HT1080 (cell line): ENCODE measurements around the gene FUBP3. TPM values are rescaled to one million over a fixed set of nuclear protein-coding genes. Genes with fewer than 3 reads are reported as not detected.
"Not testable (repeated sequence)": the region's sequence is repeated elsewhere in the genome, so short reads cannot be mapped to it uniquely, and the experiment has no call there.

Experiments
- DNase-seq: peaks from one replicate; pipeline ENCODE4 v3.0.0-alpha.2; 2015; ENCODE audit warnings: low read depth
- total RNA-seq: library from RNA; depleted of rRNA; stranded (reverse); fragments of >200 nt; shearing (Covaris generic); gene quantifications from 2 replicates; pipeline ENCODE4 v1.2.3, GENCODE V29; 2014

FUBP3 gene
- total RNA-seq, 1 experiment from 2014 or later: 113 TPM

DNA sequence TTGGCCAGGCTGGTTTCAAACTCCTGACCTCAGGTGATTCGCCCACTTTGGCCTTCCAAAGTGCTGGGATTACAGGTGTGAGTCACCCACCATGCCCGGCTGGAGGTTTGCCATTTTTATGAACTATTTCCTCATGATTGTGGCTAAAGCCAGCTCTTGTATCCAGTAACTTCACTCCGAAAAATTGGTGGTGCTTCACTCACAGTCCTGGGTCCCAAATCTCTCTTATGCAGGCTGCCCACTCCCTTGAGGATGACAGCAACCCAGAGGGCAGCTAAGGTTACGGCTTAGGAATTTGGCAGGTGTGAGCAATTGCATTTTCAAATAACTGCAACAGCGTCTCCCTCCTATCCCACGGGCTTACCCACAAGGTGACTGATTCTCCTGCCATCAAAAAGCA is 23.4 kb upstream of the FUBP3 start:
- DNase-seq: peak; percentile 56

DNA sequence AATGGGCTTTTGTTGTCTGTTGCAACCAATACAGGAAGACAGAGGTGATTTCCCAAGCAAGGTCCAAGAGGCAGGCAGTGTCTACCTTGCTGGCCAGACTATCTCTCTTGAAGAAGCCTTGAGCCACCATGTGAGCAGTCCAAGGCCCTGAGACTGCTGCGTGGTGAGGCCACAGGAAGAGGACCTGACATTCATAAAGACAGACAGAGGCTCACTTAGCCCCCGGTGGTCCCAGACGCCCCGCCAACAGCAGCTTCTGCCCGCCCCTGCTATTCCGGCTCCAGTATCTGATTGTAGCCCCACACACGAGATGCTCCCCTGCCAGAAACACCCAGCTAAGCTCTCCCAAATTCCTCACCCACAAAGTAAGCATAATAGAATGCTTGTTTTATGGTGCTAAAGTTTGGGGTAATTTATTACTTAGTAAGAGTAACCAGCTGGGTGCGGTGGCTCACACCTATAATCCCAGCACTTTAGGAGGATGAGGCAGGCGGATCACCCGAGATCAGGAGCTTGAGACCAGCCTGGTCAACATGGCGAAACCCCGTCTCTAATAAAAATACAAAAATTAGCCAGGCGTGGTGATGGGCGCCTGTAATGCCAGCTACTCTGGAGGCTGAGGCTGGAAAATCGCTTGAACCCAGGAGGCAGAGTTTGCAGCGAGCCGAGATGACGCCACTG is 22.8 kb upstream of the FUBP3 start:
- no peak for DNase-seq

DNA sequence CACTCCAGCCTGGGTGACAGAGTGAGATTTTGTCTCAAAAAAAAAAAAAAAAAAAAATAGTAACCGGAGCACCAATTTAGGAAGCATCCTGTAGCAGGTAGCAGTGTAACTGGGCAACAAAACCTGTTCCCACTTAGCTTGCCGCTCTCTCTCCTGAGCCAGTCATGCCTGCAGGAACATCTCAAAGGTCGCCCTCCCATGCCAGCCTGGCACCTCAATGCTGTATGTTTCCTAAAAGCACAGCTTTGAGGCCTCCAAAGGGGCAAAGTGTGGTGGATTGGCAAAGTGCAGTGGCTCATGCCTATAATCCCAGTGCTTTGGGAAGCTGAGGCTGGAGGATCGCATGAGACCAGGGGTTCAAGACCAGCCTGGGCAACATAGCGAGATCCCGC is 22.3 kb upstream of the FUBP3 start:
- no peak for DNase-seq

DNA sequence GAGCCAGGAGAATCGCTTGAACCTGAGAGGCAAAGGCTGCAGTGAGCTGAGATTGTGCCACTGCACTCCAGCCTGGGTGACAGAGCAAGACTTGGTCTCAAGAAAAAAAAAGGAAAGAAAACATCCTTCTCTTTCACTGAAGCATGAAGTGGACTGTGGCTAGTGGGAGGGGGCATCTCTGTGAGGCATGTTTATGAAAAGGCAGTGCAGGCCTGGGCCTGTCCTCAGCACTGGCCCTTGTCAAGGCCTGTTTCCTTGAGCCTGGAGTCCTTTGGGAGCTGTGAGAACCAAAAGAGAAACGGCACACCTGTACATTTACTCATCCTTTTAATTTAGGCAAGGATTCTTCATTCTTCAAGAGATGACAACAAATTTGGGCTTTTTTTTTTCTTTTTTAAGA is 18.3 kb upstream of the FUBP3 start:
- no peak for DNase-seq

DNA sequence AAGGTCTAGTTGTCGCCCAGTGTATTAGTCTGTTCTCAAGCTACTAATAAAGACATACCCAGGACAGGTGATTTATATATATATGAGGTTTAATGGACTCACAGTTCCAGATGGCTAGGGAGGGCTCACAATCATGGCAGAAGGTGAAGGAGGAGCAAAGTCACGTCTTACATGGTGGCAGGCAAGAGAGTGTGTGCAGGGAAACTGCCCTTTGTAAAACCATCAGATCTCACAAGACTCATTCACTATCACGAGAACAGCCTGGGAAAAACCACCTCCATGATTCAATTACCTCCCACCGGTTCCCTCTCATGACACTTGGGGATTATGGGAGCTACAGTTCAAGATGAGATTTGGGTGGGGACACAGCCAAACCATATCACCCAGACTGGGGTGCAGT is 16.9 kb upstream of the FUBP3 start:
- DNase-seq: not testable (repeated sequence)

DNA sequence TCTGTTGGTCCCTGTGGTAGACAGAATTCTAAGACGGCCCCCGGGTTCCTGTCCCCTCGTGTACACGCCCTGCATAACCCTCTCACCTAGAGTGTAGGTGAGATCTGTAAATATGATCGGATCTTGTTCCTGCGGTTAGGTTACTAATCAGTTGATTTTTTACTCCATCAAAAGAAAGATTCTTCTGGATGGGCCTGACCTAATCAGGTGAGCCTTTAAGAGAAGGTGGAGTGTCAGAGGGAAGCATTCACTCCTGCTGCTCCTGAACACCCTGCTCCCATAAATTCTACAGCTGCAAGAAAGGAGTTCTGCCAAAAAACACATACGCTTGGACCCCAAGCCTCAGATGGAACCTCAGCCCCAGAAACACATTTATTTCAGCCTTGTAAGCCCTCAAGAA is 15.6 kb upstream of the FUBP3 start:
- no peak for DNase-seq

DNA sequence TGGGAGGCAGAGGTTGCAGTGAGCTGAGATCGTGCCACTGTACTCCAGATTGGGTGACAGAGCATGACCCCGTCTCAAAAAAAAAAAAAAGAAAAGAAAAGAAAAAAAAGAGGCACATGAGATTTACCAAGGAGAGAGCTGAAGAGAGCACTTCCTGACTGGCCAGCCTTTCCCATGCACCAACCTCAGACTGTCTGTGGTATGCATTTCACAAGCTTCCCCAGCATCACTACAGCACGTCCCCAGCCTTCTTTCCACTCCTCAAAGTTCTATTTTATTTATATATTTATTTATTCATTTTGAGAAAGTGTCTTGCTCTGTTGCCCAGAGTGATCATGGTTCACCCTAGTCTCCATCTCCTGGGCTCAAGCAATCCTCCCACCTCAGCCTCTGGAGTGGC is 13.6 kb upstream of the FUBP3 start:
- DNase-seq: no peak

DNA sequence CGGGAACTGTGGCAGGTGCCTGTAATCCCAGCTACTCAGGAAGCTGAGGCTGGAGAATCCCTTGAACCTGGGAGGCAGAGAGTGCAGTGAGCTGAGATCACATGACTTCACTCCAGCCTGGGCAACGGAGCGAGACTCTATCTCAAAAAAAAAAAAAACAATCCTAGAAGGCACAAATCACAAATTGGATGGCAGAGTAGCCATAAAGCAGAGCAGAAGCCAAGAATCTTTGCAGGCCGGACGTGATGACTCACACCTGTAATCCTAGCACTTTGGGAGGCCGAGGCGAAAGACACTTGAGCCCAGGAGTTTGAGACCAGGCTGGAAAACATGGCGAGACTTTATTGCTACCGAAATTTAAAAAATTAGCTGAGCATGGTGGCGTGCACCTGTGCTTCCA is 9.2 kb upstream of the FUBP3 start:
- DNase-seq: peak; percentile 89

DNA sequence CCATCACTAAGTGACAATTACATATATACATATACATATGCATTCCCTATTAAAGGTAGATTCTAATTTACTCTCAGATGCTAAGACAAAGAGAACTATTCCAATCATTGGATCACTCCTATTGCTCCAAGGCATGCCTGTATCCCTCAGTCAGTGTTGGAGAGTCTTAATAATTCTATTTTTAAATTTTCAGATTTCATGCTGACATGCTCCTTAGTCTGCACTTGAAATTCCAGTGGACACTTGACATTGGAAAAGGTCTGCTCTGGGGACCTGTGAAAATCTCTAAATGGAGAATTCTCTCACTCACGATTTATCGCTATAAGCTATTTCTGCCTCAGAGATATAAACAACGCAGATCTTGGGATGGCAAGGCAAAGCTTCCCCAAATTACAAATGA is 3.9 kb upstream of the FUBP3 start:
- DNase-seq: no peak

DNA sequence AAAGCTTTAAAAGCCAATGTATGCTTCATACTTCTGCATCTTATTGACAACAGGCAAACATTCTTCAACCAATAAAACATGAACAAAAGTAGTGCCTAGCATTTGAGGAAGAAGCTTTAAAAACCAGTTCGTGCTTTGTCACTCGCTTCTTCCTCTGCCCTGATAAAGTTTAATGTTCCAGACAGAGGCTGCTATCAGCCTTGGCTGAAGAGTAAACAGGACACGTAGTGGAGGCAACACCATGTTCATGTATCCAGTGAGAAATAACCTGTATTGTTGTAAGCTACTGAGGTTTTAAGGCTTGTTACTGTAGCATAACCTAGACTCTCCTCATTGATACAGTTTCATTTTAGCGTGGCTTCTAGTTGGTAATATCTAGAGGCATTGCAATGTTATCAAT is 3.2 kb upstream of the FUBP3 start:
- DNase-seq: no peak

DNA sequence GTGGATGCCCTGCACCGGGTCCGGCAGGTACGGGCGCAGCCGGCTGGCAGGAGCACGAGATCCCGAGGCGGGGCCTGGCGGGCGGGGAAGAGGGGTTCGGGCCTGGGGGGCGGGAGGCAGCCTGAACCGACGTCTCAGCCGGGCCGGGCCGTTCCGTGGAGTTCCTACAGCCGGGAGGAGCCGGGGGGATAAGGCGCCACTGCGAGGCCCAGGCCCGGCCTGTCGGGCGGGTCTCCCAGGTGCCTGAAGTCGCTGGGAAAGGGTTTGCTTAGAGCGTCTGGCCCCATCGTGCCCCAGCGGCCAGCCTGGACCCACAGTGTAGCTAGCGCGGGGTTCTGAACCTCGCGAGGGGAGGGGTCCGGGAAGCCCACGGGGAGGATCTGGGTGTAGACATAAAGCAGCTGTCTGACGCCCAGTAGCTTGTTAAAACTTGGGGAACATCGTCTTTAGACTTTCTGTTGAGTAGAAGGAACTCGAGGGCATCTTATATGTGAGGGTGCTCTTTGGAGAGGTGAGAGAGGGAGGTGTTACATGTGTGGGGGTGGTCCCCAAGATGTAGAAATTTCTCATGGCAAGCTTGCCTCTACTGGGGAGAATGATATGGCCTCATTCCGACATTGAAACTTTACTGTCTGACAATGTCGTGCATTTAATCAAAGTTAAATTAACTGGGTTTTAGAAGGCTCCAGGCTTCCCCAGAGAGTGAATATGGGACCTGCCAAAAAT is 524 bp downstream of the FUBP3 start:
- no peak for DNase-seq

DNA sequence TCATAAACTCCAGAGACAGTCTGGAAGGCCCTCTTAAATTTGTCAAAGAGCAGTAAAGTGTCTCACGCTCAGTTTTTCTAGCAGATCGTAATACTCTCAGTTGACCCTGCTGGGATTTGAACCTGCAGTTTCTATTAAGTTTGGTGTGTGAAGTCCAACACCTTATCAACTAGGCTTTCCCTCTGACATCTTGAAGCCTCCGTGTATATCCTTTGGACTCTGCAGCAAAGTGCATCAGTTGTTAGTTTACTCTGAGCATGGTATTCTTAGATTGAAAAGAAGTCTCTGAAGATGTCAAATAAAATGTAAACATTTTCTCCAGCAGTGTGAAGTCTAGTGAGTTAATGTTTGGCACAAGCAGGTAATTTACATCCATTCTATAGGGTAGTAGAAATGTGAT is 2.4 kb downstream of the FUBP3 start:
- DNase-seq: no peak

DNA sequence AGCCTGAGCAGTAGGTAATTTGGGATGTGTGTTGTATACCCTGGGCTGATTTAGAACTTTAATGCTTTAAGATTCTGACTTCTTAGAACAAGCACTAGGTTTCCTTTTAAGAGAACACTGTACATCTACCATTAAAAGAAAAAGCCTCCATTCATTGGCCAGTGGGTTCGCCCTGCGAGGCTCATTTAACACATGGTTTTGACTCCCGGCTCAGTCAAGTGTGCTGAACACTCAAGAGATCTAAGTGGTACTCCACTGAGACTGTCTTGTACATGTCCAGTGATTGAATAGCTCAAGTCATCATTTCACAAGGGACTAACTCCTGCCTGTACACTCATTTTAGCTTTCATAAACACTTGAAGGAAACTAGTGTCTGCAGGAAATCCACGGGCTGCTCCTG is 3.9 kb downstream of the FUBP3 start:
- no peak for DNase-seq

DNA sequence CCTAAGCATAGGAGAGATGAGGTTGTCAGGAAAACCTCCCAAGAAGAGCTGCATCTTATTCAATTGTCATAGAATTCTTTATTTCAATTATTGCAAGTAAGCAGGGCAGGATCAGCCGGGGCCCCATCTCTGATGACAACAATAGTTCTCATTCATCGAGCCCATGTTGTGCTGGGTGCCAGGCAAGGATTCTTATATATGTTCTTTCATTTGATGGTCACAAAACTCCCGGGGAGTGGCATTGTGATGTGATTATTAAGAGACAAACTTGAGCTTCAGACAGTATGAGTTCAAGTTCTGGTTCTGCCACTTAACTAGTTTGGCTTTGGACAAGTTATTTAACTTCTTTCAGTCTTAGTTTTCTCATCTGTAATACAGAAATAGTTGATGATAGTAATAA is 8.5 kb downstream of the FUBP3 start:
- DNase-seq: no peak

DNA sequence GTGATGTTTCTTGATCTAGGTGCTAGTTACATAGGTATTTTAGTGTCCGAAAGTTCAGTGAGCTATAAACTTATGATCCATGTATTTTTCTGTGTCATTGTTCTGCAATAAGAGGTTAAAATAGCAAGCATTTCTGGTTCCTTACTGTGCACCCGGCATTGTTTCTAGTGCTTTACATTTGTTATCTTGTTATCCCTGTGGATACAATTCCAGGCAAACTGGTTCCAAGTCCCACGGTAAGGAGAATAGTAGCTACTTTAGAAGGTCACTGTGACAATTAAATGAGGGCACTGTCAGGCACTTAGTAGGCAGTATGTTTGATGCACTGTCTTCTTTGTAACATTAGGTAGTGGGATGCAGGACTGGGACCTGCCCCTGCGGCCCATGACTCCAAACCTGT is 9.0 kb downstream of the FUBP3 start:
- DNase-seq: no peak

DNA sequence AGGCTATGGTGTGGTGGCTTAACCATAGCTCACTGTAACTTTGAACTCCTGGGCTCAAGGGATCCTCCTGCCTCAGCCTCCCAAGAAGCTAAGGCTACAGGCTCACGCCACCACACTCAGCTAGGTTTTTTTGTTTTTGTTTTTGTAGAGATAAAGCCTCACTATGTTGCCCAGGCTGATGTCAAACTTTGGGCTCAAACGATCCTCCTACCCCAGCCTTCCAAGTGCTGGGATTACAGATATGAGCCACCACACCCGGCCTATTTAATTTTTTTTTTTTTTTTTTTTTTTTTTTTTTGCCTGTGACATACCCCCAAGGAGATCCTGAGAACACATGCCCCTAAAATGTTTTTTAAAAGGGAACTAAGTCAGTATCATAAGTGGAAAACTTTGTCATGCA is 10.4 kb downstream of the FUBP3 start:
- no peak for DNase-seq

DNA sequence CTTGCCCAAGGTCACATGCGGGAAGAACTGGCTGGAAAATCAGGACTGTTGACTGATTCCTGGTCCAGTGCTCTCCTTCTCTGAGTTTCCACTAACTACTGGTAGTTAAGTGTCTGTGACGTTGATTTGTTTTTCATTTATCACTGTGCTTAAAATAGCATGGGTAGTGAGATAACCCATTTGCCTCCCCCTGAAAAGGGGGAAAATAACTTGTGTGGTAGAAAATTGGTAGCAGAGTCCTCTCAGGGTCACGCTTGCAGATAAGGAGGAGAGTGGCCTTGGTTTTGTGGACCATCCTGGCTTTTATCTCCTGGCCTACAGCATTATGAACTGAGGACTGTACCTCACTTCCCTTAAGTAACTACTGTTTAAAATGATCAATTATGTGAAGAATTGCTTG is 10.9 kb downstream of the FUBP3 start:
- no peak for DNase-seq

DNA sequence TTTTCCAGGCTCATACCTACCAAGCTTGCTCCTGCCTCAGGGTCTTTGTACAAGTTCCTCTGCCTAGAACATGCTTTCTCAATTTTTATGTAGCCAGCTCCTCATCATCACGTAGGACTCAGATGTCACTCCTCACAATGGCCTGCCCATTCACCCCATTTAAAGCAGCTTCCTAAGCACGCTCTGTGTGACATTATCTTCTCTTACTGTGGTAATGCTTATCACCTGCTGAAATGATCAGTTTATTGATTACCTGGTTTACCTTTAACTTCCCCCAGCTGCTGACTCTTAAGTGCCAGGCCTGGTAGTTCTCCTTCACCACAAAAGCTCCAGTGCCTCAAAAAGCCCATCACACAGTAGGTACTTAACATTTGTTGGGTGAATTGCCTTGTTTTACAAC is 13.6 kb downstream of the FUBP3 start:
- DNase-seq: no peak

DNA sequence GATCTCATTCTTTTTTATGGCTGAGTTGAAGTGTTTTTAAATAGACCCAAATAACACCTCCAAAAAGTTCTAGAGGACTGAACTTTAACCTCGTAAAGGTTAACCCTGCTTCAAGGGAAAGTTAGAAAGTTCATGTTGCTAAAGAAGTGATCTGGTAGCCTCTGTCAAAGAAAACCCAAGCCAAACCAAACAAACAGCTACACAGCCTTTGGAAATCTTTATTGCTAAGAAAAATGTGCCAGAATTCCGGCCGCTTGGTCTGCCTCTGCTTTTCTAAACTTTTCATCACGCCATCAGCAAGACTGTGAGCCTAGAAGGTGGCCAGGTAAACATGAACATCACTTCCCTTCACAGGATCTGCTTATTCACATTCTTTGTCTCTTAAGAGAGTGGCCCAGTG is 17.9 kb downstream of the FUBP3 start:
- no peak for DNase-seq

DNA sequence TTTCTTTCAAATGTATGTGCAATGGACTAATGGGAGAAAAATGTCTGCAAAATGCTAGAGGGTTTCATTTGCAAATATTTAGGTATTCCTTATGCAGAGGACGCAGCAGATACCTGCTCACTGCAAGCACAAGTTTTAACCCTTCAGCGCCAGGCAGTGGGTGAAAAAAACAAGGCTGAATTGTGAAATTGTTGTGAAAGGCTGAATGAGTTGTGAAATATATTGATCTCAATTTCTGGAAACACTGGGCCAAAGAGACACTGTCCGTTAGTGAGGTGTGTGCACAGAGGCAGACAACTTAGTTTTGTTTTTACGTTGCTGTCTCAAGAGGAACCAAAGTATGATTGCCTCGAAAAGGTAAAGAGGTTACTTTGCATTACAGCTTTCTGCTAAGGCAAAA is 18.8 kb downstream of the FUBP3 start:
- no peak for DNase-seq

DNA sequence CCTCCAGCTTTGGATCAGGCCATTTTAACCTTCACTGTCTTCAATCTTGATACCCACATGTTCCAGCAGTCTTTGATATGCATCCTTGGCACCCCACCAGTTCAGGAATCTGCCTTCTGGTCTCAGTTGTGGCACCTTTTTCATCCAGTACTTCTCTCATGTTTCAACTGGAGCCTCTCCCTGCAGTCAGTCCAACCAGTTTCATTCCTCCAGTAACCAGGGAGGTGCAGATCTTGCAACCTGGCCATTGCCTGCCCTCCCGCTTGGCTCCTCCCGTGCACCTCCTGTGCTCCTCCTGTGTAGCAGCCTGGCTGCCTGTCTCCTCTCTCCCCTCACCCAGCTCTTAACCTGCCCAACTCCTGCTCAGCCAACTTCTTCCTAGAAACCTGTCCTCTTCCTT is 20.2 kb downstream of the FUBP3 start:
- DNase-seq: no peak

DNA sequence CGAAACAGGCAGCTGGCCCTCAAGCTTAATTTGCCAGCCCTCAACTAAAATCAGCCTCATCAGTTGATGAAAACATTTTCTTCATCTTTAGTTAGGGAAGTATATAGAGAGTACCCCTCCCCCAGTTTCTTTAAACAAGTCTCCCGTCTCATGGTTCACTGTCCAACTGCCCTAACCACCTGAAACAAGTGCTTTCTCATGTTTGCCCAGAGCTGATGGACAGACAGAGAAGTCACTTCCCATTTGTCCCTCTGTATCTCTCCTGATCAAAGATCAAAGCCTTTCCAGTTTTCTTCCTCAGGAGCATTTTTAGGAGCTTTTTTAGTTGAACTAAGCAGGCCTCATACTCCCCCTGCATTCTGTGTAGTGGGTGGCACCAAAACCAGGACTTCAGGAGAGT is 21.7 kb downstream of the FUBP3 start:
- DNase-seq: no peak

DNA sequence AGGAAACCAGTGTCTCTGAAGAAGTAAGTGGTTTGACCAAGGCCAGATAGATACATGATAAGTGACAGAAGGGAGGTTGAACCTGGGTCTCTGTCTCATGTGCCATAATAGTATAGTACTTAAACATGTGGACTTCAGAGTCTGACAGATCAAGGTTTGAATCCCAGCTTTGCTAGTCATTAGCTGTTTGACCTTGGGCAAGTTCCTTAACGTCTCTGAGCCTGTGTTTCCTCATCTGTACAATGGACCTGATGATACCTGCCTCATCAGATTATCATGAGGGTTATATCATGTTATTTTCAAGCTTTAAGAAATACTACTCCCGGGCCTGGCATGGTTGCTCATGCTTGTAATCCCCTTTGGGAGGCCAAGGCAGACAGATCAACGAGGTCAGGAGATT is 24.9 kb downstream of the FUBP3 start:
- no peak for DNase-seq
